HUES64 (cell line): ENCODE data around the gene GIPC2. TPM values are rescaled to one million over a fixed set of nuclear protein-coding genes. Genes with fewer than 3 reads are reported as not detected.
"Not testable (repeated sequence)": the region's sequence is repeated elsewhere in the genome, so short reads cannot be mapped to it uniquely, and the experiment has no call there.

Experiments used
- H3K27ac ChIP-seq: 2 replicates; pipeline ENCODE4 v1.7.0; 2013; ENCODE audit warnings: low read depth, low read length, inconsistent platforms
- H3K27me3 ChIP-seq: 2 replicates; pipeline ENCODE4 v1.6.1; 2013; ENCODE audit warnings: mild to moderate bottlenecking, low read length; ENCODE audit not compliant: insufficient read depth
- H3K36me3 ChIP-seq: 2 replicates; pipeline ENCODE4 v1.6.1; 2013; ENCODE audit warnings: mild to moderate bottlenecking, low read length; ENCODE audit not compliant: insufficient read depth
- H3K4me1 ChIP-seq: 2 replicates; pipeline ENCODE4 v1.6.1; 2013; ENCODE audit warnings: mild to moderate bottlenecking, low read length, moderate library complexity; ENCODE audit not compliant: insufficient read depth
- H3K4me3 ChIP-seq: 2 replicates; pipeline ENCODE4 v1.5.1; 2013; ENCODE audit warnings: mild to moderate bottlenecking, low read length, moderate library complexity
- H3K9ac ChIP-seq: 2 replicates; pipeline ENCODE4 v1.6.1; 2013; ENCODE audit warnings: mild to moderate bottlenecking, low read depth, low read length
- H3K9me3 ChIP-seq: 2 replicates; pipeline ENCODE4 v1.6.1; 2013; ENCODE audit warnings: low read depth, low read length; ENCODE audit not compliant: insufficient read depth
- WGBS: fragments of 150-250, 120-280 bp; methylation state at CpG from one replicate; pipeline ENCODE4 v1.1.7; 2013; ENCODE audit warnings: missing lambda C conversion rate; 5-methylcytosine and 5-hydroxymethylcytosine counted together
- polyA plus RNA-seq, 2 experiments: library from polyadenylated mRNA; stranded (reverse); fragments of 50-300 nt; gene quantifications; one replicate each; pipeline ENCODE4 v1.2.3, GENCODE V29; 2013

Gene GIPC2
- polyA plus RNA-seq (2013, experiment 1 of 2): 0.25 TPM
- polyA plus RNA-seq (2013, experiment 2 of 2): 0.38 TPM

- WGBS: 2% methylated on average over 85 of the region's 85 CpGs
- Histone ChIP-seq H3K9me3 (no peaks in the 10 kb centered on the region), H3K36me3 (no peaks in the 10 kb centered on the region), H3K9ac (peak within 1 kb of the TSS; percentile 74), H3K4me3 (peak within 1 kb of the TSS; percentile 55), H3K4me1 (peaks cover 15% of the 10 kb centered on the region; the same call in 1 of the 2 replicates), H3K27ac (no peak within 1 kb of the TSS), H3K27me3 (peaks cover 54% of the 10 kb centered on the region)
Measured at GRCh38 chr1:78045926-78046778, at the start of gene GIPC2. Gene GIPC2, plus strand, starts transcription at chr1:78045966. Its CDS starts 129 bp downstream, at chr1:78046095.

- H3K4me1 ChIP-seq: no peaks in the 10 kb centered on the region
- H3K4me3 ChIP-seq: no peak overlapping the region
- peaks cover 35% of the 10 kb centered on the region for H3K36me3 ChIP-seq
- no peaks in the 10 kb centered on the region for H3K9me3 ChIP-seq
- H3K27me3 ChIP-seq: no peaks in the 10 kb centered on the region
- 97% methylated on average over 5 of the region's 5 CpGs for WGBS
- H3K27ac ChIP-seq: no peak overlapping the region
- no peak overlapping the region for H3K9ac ChIP-seq
Measured at GRCh38 chr1:77996734-77997133, 49.0 kb upstream of the GIPC2 start.

- H3K36me3 ChIP-seq, H3K27me3 ChIP-seq, H3K27ac ChIP-seq, H3K9me3 ChIP-seq, H3K9ac ChIP-seq, H3K4me3 ChIP-seq: not testable (repeated sequence)
- peaks cover 21% of the 10 kb centered on the region for H3K4me1 ChIP-seq
- 94% methylated on average over 11 of the region's 11 CpGs for WGBS
Measured at GRCh38 chr1:78000536-78000935, 45.2 kb upstream of the GIPC2 start.

- 86% methylated on average over 2 of the region's 3 CpGs for WGBS
- peak overlapping the region; percentile 55; the same call in 1 of the 2 replicates for H3K4me3 ChIP-seq
- no peak overlapping the region for H3K9ac ChIP-seq
- H3K36me3 ChIP-seq: no peaks in the 10 kb centered on the region
- no peaks in the 10 kb centered on the region for H3K27me3 ChIP-seq
- no peaks in the 10 kb centered on the region for H3K9me3 ChIP-seq
- peaks cover 31% of the 10 kb centered on the region for H3K4me1 ChIP-seq
- peak overlapping the region; percentile 2; the same call in 1 of the 2 replicates for H3K27ac ChIP-seq
Measured at GRCh38 chr1:78003070-78003746, 42.6 kb upstream of the GIPC2 start.

GRCh38 chr1:78003882-78004718 is 41.7 kb upstream of the GIPC2 start:
- Histone ChIP-seq H3K36me3 (no peaks in the 10 kb centered on the region), H3K9me3 (no peaks in the 10 kb centered on the region), H3K4me1 (peaks cover 31% of the 10 kb centered on the region), H3K9ac (peak overlapping the region; percentile 93), H3K27ac (peak overlapping the region; percentile 90), H3K4me3 (peak overlapping the region; percentile 55), H3K27me3 (no peaks in the 10 kb centered on the region)
- 10% methylated on average over 4 of the region's 8 CpGs for WGBS

GRCh38 chr1:78004719-78005447 is 40.9 kb upstream of the GIPC2 start, which contains the start of gene DNAJB4:
Gene DNAJB4, plus strand, starts transcription at chr1:78004939. Its CDS starts 172 bp downstream, at chr1:78005111.
- H3K27me3 ChIP-seq: no peaks in the 10 kb centered on the region
- peak within 1 kb of the TSS; percentile 55 for H3K4me3 ChIP-seq
- 19% methylated on average over 11 of the region's 12 CpGs for WGBS
- H3K36me3 ChIP-seq: no peaks in the 10 kb centered on the region
- peak within 1 kb of the TSS; percentile 93 for H3K9ac ChIP-seq
- peaks cover 31% of the 10 kb centered on the region for H3K4me1 ChIP-seq
- H3K9me3 ChIP-seq: no peaks in the 10 kb centered on the region
- H3K27ac ChIP-seq: peak within 1 kb of the TSS; percentile 90

GRCh38 chr1:78005448-78005722 is 40.4 kb upstream of the GIPC2 start:
- peak overlapping the region; percentile 55 for H3K4me3 ChIP-seq
- no CpG with 5 or more reads among the region's 1 CpG for WGBS
- H3K36me3 ChIP-seq: no peaks in the 10 kb centered on the region
- peaks cover 31% of the 10 kb centered on the region for H3K4me1 ChIP-seq
- H3K27ac ChIP-seq: no peak overlapping the region
- no peaks in the 10 kb centered on the region for H3K9me3 ChIP-seq
- H3K27me3 ChIP-seq: no peaks in the 10 kb centered on the region
- H3K9ac ChIP-seq: peak overlapping the region; percentile 93; the same call in 1 of the 2 replicates

- H3K4me3 ChIP-seq: peak overlapping the region; percentile 55
- no peaks in the 10 kb centered on the region for H3K27me3 ChIP-seq
- WGBS: 100% methylated on average over 1 of the region's 1 CpG
- H3K27ac ChIP-seq: no peak overlapping the region
- no peaks in the 10 kb centered on the region for H3K36me3 ChIP-seq
- no peaks in the 10 kb centered on the region for H3K9me3 ChIP-seq
- H3K9ac ChIP-seq: peak overlapping the region; percentile 93; the same call in 1 of the 2 replicates
- H3K4me1 ChIP-seq: peaks cover 31% of the 10 kb centered on the region
Measured at GRCh38 chr1:78005755-78006154, 40.0 kb upstream of the GIPC2 start.

- H3K36me3 ChIP-seq: no peaks in the 10 kb centered on the region
- H3K9me3 ChIP-seq: no peaks in the 10 kb centered on the region
- H3K4me3 ChIP-seq: peak overlapping the region; percentile 55; the same call in 1 of the 2 replicates
- H3K27me3 ChIP-seq: no peaks in the 10 kb centered on the region
- H3K27ac ChIP-seq: no peak overlapping the region
- H3K9ac ChIP-seq: no peak overlapping the region
- H3K4me1 ChIP-seq: peaks cover 31% of the 10 kb centered on the region
Measured at GRCh38 chr1:78006521-78006920, 39.2 kb upstream of the GIPC2 start.

- H3K27me3 ChIP-seq: no peaks in the 10 kb centered on the region
- no peaks in the 10 kb centered on the region for H3K9me3 ChIP-seq
- H3K36me3 ChIP-seq: no peaks in the 10 kb centered on the region
- no peak overlapping the region for H3K27ac ChIP-seq
- H3K4me3 ChIP-seq: no peak overlapping the region
- no CpG with 5 or more reads among the region's 4 CpGs for WGBS
- peaks cover 31% of the 10 kb centered on the region for H3K4me1 ChIP-seq
- H3K9ac ChIP-seq: no peak overlapping the region
Measured at GRCh38 chr1:78007677-78008341, 38.0 kb upstream of the GIPC2 start.
